Measurements from ENCODE around the gene FOXP1.

Gene FOXP1

DNA sequence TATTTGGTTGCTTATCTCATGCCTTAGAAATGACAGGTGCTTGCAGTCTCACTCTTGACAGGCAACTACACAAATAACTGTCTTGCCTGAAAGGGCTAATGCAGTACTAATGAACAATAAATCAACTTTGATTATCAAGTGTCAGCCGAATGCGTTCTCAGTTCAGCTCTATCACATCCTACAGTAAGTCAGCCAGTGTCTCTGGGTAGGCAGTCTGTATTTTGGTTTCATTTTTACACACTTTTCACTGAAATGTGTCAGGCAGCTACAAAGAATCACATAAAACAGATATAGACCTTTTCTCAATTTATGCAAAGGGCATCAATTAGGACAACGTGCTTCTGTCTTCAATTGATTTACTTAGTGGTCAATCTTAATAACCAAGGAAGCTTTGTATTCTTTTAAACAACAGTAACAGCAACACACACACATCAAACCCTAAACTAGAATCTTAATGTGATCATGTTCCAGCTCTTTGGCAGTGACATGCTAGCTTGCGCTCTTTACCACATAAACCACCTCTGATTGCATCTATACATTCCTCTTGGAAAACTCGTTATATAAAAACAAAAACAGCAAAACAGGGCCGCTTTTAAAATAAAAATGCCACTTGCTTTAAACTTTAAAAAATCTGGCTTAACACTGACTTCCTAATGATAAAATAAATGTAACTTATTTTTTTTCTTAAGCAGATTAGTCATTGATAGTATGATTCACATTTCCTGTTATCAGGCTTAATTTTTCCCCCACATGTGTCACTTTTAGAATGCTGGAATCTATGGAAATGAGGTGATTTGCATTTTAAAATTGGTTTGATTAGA, 520.4 kb downstream of the FOXP1 start:
- DNase-seq, result no peak

DNA sequence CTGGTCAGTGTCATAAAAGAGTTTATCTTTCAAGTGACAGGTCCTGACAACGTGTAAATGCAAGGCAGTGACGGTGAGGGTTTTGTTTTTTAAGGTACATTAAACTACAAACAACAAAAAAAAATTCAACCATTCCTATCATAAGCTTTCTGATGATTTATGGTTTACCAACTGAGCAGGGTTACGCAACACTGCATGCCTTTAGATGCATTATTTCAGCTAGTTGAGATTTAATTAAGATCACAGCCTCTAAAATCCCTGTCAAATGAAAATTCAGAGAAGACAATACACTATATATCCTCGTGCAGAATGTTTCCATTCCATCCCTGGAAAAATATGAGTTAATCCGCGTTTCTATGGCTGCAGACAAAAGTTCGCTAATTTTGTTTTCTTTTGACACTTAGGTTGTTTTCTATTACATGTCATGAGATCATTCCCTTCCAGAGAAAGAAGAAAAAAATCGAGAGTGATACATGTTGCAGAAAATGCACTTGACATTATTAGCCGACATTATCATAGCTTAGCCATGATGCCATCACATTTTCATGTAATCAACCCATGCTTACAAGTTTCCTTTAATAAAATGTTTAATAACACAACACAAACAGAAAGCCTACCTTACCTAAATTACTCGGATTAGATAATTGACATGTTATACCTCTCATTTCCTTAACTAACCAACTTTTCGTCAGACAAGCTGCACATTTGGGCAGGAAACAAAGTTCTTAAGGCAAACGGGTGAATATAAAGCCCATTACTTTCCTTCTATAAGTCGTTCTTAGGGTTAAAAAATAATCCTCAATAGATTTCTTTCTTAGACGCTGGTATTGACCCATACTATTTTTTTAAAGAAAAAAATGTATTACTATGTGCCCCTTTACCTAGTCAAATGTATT, 521.2 kb downstream of the FOXP1 start:
- DNase-seq, result no peak

DNA sequence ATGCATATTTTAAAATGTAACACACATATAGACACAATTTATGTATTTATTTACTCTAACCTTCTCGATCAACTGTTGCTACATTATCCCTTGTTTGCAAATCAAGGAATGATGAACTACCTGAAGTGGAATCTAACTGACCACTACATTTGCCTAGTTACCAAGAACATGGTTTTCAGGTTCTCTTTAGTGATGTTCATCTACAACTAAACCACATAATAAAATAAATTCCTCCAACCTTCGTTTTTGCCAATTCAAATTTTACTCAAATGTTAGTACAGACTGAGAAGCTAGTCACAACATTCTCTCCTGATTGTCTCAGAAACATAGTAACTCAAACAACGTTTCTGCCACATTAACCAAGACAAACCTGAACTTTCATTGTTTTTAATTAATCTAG, 521.9 kb downstream of the FOXP1 start:
- no peak for DNase-seq

DNA sequence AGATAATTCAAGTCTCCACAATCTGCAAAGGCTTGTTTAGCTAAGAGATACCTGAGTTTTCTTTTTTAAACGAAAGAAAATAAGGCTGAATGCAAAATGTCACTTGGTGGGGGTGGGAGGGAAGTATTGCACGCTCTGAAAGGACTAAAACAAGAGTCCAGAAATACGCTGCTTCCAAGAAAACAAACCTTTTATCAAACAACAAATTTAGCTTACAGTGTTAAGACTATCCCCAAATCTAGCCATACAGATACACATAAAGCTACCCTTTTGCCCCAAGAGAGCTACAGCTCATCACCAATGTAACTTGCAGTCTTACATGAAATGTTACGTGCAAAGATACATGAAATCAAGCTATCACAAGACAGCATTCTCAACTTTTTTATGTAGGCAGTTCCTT, 522.5 kb downstream of the FOXP1 start:
- no peak for DNase-seq

DNA sequence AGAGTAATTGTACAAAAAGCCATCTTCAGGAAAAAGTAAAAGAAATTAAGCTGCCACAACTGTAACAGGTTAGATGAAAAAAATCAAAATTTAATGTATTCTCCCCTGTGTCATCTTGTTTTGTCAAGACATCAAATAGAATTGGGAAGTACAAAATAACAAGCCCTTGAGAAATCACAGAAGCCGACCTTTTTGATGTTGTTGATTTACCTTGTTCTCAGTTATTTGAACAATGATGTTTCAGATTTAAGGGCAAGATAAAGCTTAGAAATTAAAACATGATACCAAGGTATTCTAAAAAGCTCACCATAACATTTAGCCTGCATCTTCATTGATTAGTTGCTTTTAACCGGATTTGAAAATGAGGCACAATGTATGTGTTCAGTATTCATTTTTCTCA, 523.0 kb downstream of the FOXP1 start:
- DNase-seq, result no peak

DNA sequence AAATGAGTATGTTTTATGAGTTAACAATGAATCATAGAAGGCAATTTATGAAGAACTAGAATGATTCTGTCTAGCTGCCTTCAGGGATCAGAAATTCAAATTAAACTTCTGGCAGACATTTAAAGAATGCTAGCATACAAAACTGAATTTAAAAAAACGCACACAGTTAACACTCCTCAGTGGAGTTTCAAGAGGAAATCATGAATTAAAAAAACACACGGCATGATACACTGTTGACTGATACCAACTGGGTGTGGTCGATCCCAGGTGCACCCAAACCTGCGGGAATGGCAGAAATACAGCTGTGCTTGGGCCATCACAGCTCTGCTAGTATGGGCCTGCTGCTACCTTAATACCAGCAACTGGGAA, 526.0 kb downstream of the FOXP1 start:
- DNase-seq, result no peak

DNA sequence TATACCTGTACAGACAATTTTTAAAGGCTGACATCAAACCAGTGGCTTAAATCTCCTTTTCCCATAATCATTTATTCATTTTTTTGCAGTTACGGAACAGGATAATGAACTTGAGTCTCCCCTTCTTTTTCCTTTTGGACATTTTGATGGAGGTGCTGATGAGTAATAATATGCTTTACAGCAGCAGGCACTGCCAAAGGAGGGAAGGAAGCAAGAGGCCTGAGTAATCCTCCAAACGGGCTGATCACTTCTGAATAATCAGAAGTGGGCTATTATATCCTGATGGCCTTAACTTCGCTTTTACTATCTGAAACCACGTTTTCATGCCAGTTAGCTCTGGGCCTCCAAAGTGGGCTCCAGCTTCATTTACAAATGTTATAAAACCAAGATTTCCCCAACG, 527.2 kb downstream of the FOXP1 start:
- DNase-seq, result no peak

DNA sequence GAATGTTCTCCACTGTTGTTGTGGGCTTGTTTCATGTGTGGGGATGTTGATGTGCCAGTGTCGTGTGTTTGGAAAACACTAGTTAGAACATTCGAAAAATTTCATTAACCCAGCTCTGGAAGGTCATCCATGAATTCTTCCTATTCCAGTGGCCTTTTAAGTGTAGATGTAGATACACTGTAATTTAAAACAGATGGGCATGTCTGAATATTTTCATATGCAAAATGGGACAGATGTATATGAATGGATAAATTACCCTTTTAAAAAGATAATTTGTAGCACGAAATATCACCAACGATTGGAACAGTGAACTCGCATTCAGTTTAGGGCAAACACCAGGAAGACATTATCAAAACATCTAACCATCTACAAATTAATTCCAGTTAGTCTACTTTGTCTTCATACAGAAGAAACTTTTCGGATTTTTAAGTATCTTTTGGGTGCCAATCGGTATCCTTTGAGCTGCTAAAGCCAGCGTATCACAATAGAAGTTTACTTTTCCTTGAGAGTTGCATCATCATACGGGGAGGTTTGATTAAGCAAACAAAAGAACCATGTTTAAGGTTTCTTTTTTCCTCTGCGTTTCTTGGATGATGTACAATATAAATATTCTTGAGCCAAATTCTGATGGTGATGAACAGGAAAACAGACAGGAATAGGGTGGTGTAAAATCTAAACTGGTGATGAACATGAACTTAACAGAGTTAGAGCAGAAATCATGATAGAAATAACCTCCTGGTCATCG, 528.1 kb downstream of the FOXP1 start:
- DNase-seq, result no peak

DNA sequence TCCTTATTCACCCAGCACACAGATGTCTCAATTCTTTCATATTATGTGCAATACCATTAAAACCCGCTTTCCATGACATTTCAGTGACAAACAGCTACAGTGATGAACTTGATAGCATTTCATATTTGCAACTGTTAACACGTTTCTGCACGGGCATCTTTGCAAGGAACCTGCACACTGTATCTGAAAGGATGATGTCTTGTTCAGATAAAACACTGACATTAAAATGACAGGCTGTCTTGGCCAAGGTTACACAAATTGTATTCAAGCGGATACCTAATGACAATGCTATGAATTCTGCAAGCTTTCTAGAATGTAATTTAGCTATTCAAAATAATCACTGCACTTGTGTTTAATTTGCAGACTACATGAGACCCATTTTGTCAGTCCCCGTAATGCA, 529.2 kb downstream of the FOXP1 start:
- no peak for DNase-seq

DNA sequence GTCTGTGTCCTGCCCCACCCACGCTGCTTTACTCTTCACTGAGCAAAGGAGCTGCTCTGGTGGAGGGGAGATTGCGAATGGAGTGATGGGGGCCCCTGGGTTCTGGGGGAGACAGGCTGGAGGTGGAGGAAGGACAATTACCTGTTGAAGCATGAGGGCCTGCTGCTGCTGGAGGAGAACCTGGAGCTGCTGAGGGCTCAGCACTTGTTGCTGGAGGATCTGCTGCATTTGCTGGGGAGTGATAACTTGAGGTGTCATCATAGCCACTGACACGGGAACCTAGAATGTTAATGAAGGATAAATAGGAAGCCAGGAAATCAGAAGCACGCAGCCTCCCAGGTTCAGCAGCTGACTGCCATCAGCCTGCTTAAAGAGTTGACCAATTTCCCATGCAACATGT, 530.0 kb downstream of the FOXP1 start:
- DNase-seq, result no peak

DNA sequence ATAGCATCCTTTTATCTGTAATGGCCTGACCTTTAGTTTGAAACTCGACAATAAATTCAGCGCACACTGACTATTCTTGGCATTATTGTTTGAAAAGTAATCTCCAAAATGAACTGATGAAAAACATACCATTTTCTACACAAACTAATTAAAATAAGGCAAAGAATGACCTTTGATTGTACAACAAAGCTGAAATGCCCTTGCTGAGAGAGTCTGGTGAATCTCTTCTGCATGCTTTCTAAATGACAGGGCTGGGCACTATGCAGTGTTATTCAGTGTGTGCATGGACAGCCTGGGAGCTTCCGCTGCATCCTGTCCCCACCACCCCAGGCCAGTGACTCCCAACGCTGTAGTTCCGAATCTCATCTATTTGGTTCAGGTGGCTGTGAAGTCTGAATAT, 530.8 kb downstream of the FOXP1 start:
- DNase-seq, result no peak

DNA sequence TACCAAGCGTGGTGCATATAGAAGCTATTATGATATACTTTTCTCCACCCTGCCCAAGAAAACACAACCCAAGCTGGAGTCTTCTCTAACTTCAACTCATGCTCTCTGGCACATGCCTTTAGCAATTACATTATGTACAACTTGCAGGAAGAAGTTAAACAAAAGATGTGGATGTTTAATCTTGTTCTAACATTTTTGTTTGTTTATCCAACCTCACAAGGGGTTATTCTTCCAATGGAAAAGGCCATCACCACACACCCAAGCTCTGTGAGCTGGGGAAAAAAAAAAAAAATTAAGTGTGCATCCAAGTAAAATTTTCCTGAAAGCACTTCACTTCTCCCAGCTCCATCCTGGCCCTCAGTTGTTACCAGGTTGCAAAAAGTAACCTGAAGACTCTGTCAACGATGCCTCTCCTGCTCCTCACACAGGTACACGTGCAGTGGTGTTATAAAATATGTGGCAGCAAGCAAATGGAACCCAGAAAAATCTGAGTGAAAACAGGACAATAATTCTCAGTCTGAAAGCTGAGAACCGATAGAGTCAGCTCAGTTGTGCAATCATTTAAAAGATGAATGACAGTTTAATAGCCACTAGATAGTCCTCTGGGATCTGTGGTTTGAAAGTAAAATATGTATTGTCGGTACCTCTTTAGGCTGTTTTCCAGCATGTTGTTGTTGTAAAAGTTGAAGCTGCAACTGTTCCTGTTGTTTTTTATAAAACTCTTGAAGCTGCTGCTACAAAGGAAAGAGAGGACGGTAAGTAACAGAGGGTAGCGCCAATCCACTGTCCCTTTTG, 531.4 kb downstream of the FOXP1 start:
- no peak for DNase-seq

DNA sequence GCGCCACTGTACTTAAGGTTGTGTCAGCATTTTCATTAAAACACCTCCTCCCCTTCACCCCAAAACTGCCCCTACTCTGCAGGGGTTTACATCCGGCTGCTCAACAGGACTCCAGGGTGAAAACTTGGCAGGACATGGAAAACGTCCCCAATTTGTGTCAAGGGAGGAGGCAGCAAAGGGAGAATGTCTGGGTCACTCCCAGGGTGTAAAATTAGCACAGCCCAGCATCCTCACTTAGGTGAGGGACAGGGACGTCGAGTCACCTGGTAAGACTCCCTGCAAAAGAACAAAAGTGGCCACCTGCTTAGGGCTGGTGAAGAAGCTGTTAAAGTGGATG, 532.3 kb downstream of the FOXP1 start:
- no peak for DNase-seq

DNA sequence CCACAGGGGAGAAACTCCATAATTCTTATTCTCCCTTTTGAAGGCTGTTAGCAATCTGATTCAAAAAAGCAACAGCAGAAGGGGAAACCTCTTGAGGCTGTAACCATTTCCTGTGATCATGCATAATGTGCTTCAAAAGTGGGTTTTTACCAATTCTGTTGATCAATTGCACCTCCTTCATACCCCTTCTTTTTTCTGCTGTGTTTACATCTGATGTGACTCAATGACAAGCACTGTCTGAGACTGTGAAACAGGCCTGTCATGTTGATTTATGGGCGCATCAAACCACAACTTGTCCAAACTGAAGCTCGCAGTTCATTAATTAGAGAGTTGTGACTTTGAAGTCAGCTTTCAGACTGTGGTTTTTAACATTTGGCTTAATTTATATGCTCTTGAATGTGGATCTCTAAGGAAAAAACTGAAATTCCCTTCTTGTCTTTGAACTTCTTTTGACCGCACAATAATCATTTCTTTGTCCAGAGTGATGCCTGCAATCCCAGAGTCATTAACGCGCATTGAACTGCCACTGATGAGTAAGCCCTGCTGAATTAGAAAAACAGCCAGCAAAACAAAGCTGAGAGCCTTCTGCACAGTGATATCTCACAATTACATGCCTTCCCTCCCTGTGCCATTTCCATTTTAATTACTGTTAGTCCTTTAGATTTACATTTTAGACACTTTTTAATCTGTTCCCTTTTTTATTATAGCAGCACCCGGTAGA, 532.8 kb downstream of the FOXP1 start:
- no peak for DNase-seq

DNA sequence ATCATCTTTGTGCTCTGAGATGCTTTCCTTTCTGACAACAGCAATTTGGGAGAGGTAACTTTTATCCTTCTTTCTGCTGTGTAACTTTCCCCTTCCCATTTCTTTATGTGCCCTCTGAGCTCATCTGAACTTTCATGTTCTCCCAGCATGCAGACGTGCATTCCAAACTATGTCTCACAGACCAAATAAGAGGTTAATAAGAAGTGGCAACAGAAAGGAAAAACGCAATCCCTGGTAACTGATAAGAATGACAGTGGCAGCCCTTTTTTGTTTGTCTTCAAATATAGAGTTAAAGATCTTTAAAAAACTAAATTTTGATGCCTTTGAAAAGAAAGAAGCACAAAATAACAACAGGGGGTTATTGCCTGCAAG, 533.4 kb downstream of the FOXP1 start:
- DNase-seq, result no peak

DNA sequence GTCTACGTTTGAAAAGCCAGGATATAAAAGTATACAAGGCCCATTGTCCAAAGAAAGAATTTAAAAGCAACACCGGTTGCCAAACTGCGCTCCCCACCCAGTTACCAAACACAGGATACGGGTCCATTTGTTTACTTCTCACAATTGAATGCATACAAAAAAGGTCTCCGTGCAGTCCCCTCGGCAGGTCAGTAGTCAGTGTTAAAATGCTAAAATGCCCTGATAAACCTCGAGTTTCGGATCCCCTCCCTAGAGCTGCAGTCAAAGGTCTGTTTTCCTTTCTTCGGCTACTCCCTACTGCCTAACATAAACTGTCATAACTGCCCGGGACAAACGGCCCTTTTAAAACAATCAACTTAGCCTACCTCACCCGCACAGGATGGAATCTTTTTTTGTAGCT, 534.6 kb downstream of the FOXP1 start:
- DNase-seq, result no peak

DNA sequence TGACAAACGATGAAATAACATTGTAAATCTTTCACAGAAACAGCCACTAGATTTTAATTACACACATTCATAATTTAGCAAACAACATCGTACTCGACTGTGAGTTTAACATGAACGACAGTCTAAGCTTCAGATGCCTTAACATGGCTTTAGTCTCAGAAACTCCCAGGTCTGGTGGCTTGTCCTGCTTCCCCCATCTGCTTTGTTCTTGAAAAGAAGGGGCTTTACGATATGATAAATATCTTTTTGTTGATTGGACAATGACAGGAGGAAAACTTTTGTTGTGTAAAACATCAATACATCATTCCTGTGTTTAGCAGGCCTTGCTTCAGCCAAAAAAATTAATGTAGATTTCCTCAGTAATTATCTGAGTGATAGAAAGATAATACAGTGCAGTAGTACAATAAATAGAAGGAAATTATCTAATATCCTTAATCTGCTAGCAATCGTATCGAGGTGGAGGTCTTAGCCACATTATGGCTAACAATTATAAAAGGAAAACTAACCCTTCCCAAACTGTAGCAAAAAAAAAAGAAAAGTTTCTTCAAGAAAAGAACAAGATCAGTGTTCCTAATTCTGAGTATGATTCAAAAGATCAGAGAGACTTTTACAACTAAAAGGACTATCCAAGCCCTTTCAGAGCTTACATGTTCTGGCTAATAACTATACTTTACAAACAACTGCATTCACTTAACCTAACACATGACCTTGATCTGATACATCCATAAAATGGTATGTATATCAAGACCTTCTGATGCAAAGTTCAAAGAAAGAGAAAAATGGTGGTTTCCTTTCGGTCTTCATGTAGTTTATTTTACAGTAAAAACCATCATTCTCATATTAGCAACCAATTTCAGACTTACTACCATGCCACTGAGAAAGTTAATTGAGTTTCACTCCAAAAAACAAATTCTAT, 535.7 kb downstream of the FOXP1 start:
- DNase-seq, result no peak

DNA sequence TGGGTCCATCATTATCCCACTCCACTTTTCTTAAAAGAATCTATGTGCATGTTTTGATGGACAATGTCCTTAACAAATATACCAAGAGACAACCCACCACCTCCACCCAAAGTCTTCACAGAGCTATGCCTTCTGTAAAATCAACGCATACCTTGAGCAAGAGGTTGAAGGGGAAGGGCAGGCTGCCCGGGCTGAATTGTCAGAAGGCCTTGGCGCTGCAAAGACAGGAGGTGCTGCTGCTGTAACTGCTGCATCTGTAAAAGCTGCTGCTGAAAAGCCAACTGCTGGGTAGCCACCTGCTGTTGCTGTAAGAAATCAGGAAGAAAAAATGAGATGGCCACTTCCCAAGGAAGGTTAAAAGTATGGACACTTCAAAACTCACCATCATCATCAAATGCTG, 536.7 kb downstream of the FOXP1 start:
- DNase-seq, result no peak

DNA sequence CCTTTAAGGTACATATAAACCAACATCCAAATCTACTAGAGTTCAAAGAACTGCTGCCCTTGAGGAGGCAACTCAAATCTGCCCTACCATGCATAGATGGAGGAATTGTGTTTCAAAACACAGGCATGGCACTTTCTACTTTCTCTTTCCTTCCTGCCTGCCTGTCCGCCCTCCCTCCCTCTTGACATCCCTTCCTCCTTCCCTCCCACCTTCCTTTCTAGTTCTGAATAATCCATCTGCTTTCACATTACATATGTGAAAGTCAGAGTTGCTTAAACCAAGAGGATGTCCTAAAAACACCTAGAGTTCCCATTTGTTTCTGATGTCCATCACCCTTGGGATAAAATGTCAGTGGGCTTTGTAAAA, 537.6 kb downstream of the FOXP1 start:
- DNase-seq, result no peak

DNA sequence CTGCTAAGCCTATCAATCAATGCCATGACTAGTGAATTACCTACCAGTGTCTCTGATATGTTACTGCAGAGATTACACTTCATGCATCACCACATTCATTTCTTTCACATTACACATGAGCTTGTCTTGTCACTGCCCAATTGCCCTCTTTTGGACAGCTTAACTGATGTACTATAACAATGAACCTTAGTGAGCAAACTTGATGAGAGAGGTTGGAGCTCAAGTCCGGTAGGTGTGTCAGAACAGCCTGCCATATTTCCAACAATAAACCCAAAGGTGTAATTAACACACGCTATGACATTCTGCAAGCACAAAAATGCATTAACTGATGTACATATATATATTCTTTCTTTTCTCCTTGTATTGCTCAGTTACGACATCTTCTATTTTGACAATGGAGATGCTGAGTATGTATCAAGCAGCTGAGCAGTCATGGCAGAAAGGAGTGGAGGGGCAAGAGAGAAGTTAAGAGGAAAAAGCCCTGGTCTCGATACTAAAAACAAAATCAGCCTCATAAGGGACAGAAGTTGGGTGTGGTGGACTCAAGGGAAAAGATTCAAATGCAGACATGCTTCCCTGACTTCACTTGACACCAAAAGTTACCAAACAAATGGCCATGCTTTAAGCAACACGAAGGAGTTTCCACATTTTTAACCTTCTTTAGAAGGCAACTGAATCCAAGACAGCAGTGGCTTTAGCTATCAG, 538.2 kb downstream of the FOXP1 start:
- no peak for DNase-seq

DNA sequence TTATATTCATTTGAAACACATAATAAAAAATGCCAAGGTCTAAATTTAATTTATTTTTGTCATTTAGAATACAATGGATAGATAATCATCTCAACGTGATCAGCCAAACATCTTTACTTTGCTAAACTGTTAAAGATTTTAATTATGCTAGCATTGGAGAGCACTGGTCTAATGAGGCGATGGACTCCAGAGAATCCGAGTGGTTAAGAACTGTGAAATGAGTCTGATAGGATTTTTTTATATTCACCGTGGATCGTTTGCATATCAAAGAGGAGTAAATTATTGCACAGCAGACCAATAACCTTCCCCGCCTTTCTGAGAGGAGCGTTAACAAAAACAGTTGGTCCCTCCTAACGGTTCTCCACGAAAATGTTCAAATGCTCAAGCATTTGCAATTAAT, 540.8 kb downstream of the FOXP1 start:
- no peak for DNase-seq
